ENCODE results near the gene ILRUN.

DNA sequence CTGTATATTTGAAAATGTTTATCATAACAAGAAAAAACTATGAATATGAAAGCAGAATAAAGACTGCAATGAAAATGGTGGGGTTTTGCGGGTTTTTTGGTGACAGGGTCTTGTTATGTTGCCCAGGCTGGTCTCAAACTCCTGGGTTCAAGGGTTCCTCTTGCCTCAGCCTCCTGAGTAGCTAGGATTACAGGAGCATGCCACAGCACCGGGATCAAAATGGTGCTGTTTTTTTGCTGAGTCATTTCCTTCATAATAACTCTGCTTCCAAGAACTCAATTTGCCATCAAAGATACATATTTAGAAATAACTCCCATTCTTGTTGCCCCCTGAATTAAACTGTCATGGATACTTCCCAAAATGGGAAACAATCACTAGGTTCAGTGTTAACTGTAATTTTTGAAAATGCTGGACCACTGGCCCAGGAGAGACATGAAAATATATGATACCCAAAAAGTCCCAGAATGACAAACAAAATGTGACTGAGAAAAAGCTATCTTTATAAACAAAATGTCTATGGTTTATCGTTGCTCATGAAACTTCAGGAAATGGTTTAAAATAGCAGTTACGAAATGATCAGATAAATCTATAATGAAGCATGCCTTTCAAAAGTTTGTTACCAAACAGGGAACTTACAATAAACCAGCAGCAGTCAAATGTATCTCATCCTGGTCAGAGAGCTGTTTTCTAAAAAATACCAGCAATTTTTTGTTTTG, 32.2 kb downstream of the ILRUN start:
- TF ChIP-seq SUZ12 (IDR thresholded peaks at IDR 0.05) (no peak), HDGF (IDR thresholded peaks at IDR 0.05; ENCODE audit: borderline replicate concordance) (no peak), BHLHE40 (IDR thresholded peaks at IDR 0.05; ENCODE audit: borderline replicate concordance) (no peak), TARDBP (IDR thresholded peaks at IDR 0.05) (no peak), ELF4 (IDR thresholded peaks at IDR 0.05) (no peak), CTBP1 (IDR thresholded peaks at IDR 0.05; ENCODE audit: borderline replicate concordance) (no peak), FOXM1 (IDR thresholded peaks at IDR 0.05; ENCODE audit: borderline replicate concordance) (no peak), LEF1 (IDR thresholded peaks at IDR 0.05; ENCODE audit: borderline replicate concordance) (no peak), ARNT (IDR thresholded peaks at IDR 0.05) (no peak), L3MBTL2 (conservative IDR thresholded peaks at IDR 0.05) (no peak), NFRKB (IDR thresholded peaks at IDR 0.05) (no peak)
- TF ChIP-seq, protein P1, sequence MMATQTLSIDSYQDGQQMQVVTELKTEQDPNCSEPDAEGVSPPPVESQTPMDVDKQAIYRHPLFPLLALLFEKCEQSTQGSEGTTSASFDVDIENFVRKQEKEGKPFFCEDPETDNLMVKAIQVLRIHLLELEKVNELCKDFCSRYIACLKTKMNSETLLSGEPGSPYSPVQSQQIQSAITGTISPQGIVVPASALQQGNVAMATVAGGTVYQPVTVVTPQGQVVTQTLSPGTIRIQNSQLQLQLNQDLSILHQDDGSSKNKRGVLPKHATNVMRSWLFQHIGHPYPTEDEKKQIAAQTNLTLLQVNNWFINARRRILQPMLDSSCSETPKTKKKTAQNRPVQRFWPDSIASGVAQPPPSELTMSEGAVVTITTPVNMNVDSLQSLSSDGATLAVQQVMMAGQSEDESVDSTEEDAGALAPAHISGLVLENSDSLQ (IDR thresholded peaks at IDR 0.05) = no peak
